ENCODE data around the gene B4GAT1.

GRCh38 chr11:66323684-66324083 is 23.7 kb downstream of the B4GAT1 start:
- TF ChIP-seq, protein P1, sequence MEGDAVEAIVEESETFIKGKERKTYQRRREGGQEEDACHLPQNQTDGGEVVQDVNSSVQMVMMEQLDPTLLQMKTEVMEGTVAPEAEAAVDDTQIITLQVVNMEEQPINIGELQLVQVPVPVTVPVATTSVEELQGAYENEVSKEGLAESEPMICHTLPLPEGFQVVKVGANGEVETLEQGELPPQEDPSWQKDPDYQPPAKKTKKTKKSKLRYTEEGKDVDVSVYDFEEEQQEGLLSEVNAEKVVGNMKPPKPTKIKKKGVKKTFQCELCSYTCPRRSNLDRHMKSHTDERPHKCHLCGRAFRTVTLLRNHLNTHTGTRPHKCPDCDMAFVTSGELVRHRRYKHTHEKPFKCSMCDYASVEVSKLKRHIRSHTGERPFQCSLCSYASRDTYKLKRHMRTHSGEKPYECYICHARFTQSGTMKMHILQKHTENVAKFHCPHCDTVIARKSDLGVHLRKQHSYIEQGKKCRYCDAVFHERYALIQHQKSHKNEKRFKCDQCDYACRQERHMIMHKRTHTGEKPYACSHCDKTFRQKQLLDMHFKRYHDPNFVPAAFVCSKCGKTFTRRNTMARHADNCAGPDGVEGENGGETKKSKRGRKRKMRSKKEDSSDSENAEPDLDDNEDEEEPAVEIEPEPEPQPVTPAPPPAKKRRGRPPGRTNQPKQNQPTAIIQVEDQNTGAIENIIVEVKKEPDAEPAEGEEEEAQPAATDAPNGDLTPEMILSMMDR (IDR thresholded peaks at IDR 0.05; ENCODE audit: low read length): no peak
- no peak for TF ChIP-seq EZH2phosphoT487 (IDR thresholded peaks at IDR 0.05; ENCODE audit: low read length)

All from MM.1S (cell line).